Stimulated activated CD8-positive, alpha-beta memory T cell treated with anti-CD3 and anti-CD28 coated beads, Interleukin-15, amount 100 ng/mL, for 4 hours (primary cell): ENCODE results near the gene HDGF.
"Not testable (repeated sequence)": the region's sequence is repeated elsewhere in the genome, so short reads cannot be mapped to it uniquely, and the experiment has no call there.

Experiments
- DNase-seq, 2 donors: peaks; one replicate each; pipeline ENCODE4 v3.0.0-alpha.2; 2020; ENCODE audit warnings: low read depth in 2 of 2

Gene HDGF

GRCh38 chr1:156767101-156767878 lies 15.8 kb upstream of the HDGF start, which contains the start of gene PRCC:
Gene PRCC, plus strand, starts transcription at chr1:156767535. Its CDS starts 237 bp downstream, at chr1:156767772.
- DNase-seq: peak; percentile 93 to 97

- DNase-seq: no peak
These were observed 15.0 kb upstream of the HDGF start for GRCh38 chr1:156766298-156767100.

DNA sequence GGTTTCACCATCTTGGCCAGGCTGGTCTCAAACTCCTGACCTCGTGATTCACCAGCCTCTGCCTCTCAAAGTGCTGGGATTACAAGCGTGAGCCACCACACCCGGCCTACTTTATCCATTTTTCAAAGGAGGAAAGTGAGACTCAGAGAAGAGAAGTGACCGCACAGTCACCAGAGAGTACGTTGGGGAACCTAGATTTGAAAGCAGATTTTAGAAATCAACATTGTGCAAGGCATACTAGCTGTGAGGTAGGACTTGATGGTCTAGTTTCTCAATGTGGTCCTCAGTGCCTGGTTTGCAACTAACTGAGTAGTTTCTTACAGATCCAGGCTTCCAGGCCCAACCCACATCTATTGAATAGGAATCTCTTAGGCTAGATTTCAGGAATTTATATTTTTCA lies 14.2 kb upstream of the HDGF start:
- no peak for DNase-seq

DNA sequence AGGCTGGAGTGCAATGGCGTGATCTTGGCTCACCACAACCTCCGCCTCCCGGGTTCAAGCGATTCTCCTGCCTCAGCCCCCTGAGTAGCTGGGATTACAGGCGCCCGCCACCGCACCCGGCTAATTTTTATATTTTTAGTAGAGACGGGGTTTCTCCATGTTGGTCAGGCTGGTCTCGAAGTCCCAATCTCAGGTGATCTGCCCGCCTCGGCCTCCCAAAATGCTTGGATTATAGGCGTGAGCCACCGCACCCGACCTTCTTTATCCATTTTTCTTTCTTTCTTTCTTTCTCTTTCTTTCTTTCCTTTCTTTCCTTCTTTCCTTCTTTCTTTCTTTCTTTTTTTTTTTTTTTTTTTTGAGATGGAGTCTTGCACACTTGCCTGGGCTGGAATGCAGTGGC lies 13.7 kb upstream of the HDGF start:
- not testable (repeated sequence) for DNase-seq

DNA sequence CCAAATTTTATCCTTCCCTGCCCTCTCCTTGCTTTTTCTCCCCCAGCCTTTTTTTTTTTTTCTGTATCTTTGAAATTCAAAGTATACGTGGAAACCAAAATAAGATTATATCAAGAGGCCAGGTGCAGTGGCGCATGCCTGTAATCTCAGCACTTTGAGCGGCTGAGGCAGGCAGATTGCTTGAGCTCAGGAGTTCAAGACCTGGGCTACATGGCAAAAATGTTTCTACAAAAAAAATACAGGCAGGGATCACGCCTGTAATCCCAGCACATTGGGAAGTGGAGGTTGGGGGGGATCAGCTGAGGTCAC lies 9.3 kb upstream of the HDGF start:
- DNase-seq: no peak

GRCh38 chr1:156760092-156760795 lies 8.8 kb upstream of the HDGF start:
- DNase-seq: no peak

GRCh38 chr1:156757572-156758253 lies 6.2 kb upstream of the HDGF start:
- DNase-seq: not testable (repeated sequence)

DNA sequence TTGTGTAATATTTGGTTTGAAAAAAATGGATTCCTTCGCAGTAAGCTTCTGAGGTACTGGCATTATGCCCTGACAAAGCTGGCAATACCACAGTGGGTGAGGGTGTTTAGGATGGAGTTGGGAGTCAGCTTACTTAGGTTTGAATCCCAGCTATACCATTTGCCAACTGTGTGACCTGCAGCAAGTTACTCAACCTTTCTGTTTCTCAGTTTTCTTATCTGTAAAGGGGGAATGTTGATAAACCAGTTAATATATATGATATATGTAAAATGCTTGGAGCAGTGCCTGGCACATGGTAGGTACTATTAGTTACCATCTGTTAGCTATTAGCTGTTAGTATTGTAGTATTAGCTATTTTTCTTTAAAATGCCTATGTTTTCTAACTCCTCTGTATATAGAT lies 4.9 kb upstream of the HDGF start:
- DNase-seq: no peak

- no peak for DNase-seq
These were observed 4.1 kb upstream of the HDGF start for GRCh38 chr1:156755527-156755950.

- DNase-seq: no peak
These were observed 2.7 kb upstream of the HDGF start for GRCh38 chr1:156754219-156754618.

GRCh38 chr1:156752843-156753482 lies 1.5 kb upstream of the HDGF start:
- DNase-seq: no peak

- peak; percentile 96 for DNase-seq
These were observed 444 bp upstream of the HDGF start for GRCh38 chr1:156751757-156752481.

GRCh38 chr1:156750711-156751450 lies 594 bp downstream of the HDGF start:
- no peak for DNase-seq

- no peak for DNase-seq
These were observed 1.2 kb downstream of the HDGF start for GRCh38 chr1:156750191-156750672.

GRCh38 chr1:156749419-156750118 lies 1.9 kb downstream of the HDGF start:
- DNase-seq: no peak

- no peak for DNase-seq
These were observed 2.6 kb downstream of the HDGF start for GRCh38 chr1:156748670-156749418.

DNA sequence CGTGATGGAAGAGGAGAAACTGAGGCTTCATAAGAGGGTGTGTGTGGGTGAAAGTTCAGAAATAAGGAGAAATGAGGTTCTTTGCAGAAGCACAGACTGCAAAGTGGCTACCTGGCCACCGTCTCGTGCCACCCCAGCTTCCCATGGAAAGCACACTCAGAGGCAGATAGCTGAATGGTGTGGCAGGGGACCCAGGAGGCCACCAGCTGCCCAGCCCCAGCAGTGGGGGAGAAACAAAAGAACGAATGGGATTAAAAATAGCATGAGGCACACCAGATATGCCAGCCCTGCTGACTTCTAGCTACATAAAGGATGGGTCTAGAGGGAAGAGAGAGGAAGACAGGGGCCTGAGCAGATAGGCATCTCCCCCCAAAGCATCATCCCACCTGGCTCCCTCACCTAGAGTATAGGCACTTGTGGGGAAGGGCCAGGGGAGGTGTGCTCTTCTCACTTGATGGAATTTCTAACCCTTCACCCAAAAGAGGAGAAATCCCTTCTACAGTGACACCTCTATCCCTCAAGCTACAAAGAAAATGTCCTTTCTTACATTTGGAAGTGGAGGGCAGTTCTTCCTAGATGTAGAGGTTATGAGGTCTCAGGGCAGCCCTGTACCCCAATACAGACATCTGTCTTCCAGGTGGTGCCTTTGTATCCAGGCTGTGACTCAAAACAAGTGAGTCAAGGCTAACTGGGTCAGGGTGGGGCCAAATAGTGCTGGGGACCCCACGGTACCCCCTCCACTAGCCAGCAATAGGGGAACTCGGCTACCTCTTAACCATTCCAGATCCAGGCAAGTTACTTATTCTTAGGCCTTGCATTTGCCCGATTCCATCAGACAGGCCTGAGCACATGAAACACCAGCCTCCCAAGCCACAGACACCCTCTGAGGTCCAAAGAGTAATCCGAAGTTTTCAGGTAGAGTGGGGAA lies 3.5 kb downstream of the HDGF start:
- no peak for DNase-seq
